ENCODE data around the gene ANKRD16.

Gene ANKRD16

DNA sequence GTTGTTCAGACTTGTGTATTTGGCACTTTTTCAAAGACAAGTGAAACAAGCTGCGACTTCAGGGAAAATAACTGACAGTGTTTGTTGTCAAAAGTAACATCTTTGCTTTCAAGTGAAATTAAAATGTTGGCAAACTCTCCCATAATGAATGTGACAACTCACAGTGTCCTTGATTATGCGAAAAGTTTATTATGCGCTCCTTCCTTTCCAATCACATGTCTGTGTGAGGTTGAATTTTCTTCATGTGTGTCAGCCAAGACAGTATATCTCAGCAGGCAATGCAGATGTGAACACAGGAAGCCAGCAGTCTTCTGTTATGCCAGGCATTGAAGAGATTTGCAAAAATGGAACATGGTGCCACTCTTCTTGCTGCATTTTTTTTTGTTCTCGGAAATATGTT lies 29.1 kb upstream of the ANKRD16 start:
- Histone ChIP-seq H3K27ac (no peak overlapping the region), H3K36me3 (ENCODE audit: insufficient read depth) (peaks cover 10% of the 10 kb centered on the region; the same call in 1 of the 2 replicates), H4K20me1 (ENCODE audit: insufficient read depth) (no peaks in the 10 kb centered on the region)

DNA sequence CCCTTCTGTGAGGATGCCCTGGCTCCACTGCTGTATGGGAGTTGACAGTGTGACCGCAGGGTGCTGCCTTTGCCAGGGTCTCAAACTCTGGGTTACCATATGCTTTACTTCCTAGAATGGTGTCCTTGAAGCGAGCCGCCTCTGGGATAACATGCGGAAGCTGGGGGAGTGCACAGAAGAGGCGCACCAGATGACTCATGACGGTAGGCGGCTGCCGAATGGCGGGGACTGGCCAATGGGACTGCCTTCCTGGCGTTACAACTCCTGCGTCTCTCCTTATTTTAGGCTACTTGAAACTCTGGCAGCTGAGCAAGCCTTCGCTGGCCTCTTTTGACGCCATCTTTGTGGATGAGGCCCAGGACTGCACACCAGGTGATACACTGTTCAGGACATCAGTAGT lies 27.6 kb upstream of the ANKRD16 start:
- TF ChIP-seq, protein P1, sequence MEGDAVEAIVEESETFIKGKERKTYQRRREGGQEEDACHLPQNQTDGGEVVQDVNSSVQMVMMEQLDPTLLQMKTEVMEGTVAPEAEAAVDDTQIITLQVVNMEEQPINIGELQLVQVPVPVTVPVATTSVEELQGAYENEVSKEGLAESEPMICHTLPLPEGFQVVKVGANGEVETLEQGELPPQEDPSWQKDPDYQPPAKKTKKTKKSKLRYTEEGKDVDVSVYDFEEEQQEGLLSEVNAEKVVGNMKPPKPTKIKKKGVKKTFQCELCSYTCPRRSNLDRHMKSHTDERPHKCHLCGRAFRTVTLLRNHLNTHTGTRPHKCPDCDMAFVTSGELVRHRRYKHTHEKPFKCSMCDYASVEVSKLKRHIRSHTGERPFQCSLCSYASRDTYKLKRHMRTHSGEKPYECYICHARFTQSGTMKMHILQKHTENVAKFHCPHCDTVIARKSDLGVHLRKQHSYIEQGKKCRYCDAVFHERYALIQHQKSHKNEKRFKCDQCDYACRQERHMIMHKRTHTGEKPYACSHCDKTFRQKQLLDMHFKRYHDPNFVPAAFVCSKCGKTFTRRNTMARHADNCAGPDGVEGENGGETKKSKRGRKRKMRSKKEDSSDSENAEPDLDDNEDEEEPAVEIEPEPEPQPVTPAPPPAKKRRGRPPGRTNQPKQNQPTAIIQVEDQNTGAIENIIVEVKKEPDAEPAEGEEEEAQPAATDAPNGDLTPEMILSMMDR (conservative IDR thresholded peaks at IDR 0.05; ENCODE audit: low read depth, low read length), result no peak
- H4K20me1 ChIP-seq (ENCODE audit: insufficient read depth), result no peaks in the 10 kb centered on the region
- H3K4me1 ChIP-seq (ENCODE audit: low read depth, poor library complexity, severe bottlenecking), result no peaks in the 10 kb centered on the region
- H3K4me2 ChIP-seq, result no peak overlapping the region
- no peak overlapping the region for H3K27ac ChIP-seq
- H3K9ac ChIP-seq, result no peak overlapping the region
- no peak overlapping the region for H3K4me3 ChIP-seq (IDR thresholded peaks at IDR 0.05; ENCODE audit: insufficient read depth, low read depth, low read length)
- H3K36me3 ChIP-seq (ENCODE audit: insufficient read depth), result peaks cover 6% of the 10 kb centered on the region; the same call in 1 of the 2 replicates
- H3K27me3 ChIP-seq (ENCODE audit: insufficient read depth, low read depth), result no peaks in the 10 kb centered on the region
- no peaks in the 10 kb centered on the region for H3K79me2 ChIP-seq (ENCODE audit: insufficient read depth, low read depth)
- H2AFZ ChIP-seq (ENCODE audit: low read depth), result no peak overlapping the region

More for the DNA sequence above, 29.1 kb upstream of the ANKRD16 start:
- Histone ChIP-seq H3K79me2 (ENCODE audit: insufficient read depth, low read depth) (no peaks in the 10 kb centered on the region), H3K27me3 (ENCODE audit: insufficient read depth, low read depth) (no peaks in the 10 kb centered on the region), H3K4me3 (IDR thresholded peaks at IDR 0.05; ENCODE audit: insufficient read depth, low read depth, low read length) (no peak overlapping the region), H3K4me2 (no peak overlapping the region), H3K4me1 (ENCODE audit: low read depth, poor library complexity, severe bottlenecking) (no peaks in the 10 kb centered on the region), H2AFZ (ENCODE audit: low read depth) (no peak overlapping the region), H3K9ac (no peak overlapping the region)
- TF ChIP-seq, protein P1 (conservative IDR thresholded peaks at IDR 0.05; ENCODE audit: low read depth, low read length), result no peak

- no peaks in the 10 kb centered on the region for H3K27me3 ChIP-seq (ENCODE audit: insufficient read depth, low read depth)
- no peak overlapping the region for H2AFZ ChIP-seq (ENCODE audit: low read depth)
- no peak overlapping the region for H3K27ac ChIP-seq
- H3K4me3 ChIP-seq (IDR thresholded peaks at IDR 0.05; ENCODE audit: insufficient read depth, low read depth, low read length), result no peak overlapping the region
- H3K36me3 ChIP-seq (ENCODE audit: insufficient read depth), result no peaks in the 10 kb centered on the region; the same call in 1 of the 2 replicates
- H4K20me1 ChIP-seq (ENCODE audit: insufficient read depth), result no peaks in the 10 kb centered on the region
- no peak overlapping the region for H3K9ac ChIP-seq
- no peaks in the 10 kb centered on the region for H3K4me1 ChIP-seq (ENCODE audit: low read depth, poor library complexity, severe bottlenecking)
- H3K79me2 ChIP-seq (ENCODE audit: insufficient read depth, low read depth), result no peaks in the 10 kb centered on the region
- TF ChIP-seq, protein P1 (conservative IDR thresholded peaks at IDR 0.05; ENCODE audit: low read depth, low read length), result no peak
- no peak overlapping the region for H3K4me2 ChIP-seq
Measured at GRCh38 chr10:5915451-5915850, 25.8 kb upstream of the ANKRD16 start.

DNA sequence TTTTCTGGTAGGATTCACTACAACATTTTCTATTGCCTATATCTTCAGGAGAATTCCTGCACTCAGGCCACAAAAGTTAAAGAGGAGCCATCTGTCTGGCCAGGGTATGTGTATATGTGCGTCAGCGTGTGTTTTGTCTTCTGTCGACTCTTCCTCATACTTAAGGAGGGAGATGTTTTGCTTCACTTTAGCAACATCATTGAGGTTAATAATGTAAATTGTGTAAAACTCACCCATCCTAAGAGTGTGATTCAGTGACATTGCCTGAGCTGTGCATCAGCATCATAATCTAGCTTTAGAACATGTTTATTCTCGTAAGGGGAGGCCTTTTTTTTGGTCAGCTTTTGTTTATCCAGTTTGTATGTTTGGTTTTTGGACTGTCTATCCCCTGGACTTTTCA lies 24.0 kb upstream of the ANKRD16 start:
- H4K20me1 ChIP-seq (ENCODE audit: insufficient read depth), result no peaks in the 10 kb centered on the region
- H3K27ac ChIP-seq, result no peak overlapping the region
- H3K27me3 ChIP-seq (ENCODE audit: insufficient read depth, low read depth), result no peaks in the 10 kb centered on the region
- H3K9ac ChIP-seq, result no peak overlapping the region
- peaks cover 3% of the 10 kb centered on the region; the same call in 1 of the 2 replicates for H3K36me3 ChIP-seq (ENCODE audit: insufficient read depth)
- H3K4me2 ChIP-seq, result no peak overlapping the region
- no peaks in the 10 kb centered on the region for H3K4me1 ChIP-seq (ENCODE audit: low read depth, poor library complexity, severe bottlenecking)
- H3K4me3 ChIP-seq (IDR thresholded peaks at IDR 0.05; ENCODE audit: insufficient read depth, low read depth, low read length), result no peak overlapping the region
- H3K79me2 ChIP-seq (ENCODE audit: insufficient read depth, low read depth), result no peaks in the 10 kb centered on the region
- no peak overlapping the region for H2AFZ ChIP-seq (ENCODE audit: low read depth)
- TF ChIP-seq, protein P1 (conservative IDR thresholded peaks at IDR 0.05; ENCODE audit: low read depth, low read length), result no peak

All from KMS-11 (cell line).